ENCODE data around the gene ARID1B. TPM values are rescaled to one million over a fixed set of nuclear protein-coding genes. Genes with fewer than 3 reads are reported as not detected.

Gene ARID1B
- total and polyA plus RNA-seq, 2 of the 4 experiments (the other 2 are of a cell fraction), result 14.5 to 20.1 TPM

DNA sequence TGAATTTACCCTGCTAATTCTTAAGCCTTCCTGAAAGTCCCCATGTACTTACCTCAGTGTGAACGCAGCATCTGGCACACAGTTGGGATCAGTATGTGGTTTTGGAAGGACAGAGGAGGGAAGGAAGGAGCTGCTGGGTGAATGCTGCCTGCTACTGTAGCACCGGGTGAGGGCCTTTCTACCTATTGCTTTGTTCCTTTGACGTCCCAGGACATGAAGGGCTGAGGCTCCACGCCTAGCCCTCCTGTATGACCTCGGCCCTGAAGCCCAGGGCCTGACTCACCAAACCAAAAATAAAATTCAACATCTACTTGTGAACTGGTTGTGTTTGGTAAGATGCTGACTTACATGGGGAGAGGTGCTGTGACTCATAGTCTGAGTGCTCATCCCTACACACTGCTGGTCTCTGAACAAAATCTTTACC, 51.1 kb downstream of the ARID1B start:
- peak overlapping the region; percentile 38 for H2AK9ac ChIP-seq (replicated peaks; ENCODE audit: low read depth, low read length, poor library complexity)
- peak overlapping the region; percentile 33; the same call in 1 of the 2 replicates for H3K23ac ChIP-seq (ENCODE audit: low read depth, low read length)
- intact Hi-C loops (cut with micrococcal nuclease) (no loop called here), in situ Hi-C loops (cut with MboI; ENCODE audit: low sequenced_read_pairs) (no loop called here), dilution Hi-C loops (cut with HindIII; ENCODE audit: low sequenced_read_pairs, unreplicated experiment) (no loop called here)
- H4K91ac ChIP-seq (ENCODE audit: insufficient read depth, low read depth, low read length), result peak overlapping the region; percentile 46; the same call in 1 of the 2 replicates
- peaks cover 6% of the 10 kb centered on the region for H3K36me3 ChIP-seq (ENCODE audit: control insufficient read depth, insufficient read depth, low read length)
- H3K56ac ChIP-seq (ENCODE audit: extremely low read depth, insufficient read depth, low read length), result no peak overlapping the region
- POLR2A ChIA-PET (ENCODE audit: unreplicated experiment), result no interaction called here
- peak overlapping the region; percentile 36; the same call in 1 of the 3 replicates for H2BK15ac ChIP-seq (ENCODE audit: low read depth, low read length)
- CTCF ChIA-PET, result no interaction called here
- TF ChIP-seq MXI1 (IDR thresholded peaks at IDR 0.05; ENCODE audit: borderline replicate concordance, low read depth, low read length) (no peak), FOS (IDR thresholded peaks at IDR 0.05; ENCODE audit: low read depth, low read length) (peak; percentile 93), RAD21 (IDR thresholded peaks at IDR 0.05; ENCODE audit: low read length) (peak; percentile 14; the same call in 1 of the 2 replicates), POLR2A (IDR thresholded peaks at IDR 0.05; ENCODE audit: low read depth, low read length) (no peak), MAZ (IDR thresholded peaks at IDR 0.05; ENCODE audit: borderline replicate concordance, low read depth, low read length) (no peak), MAFK (IDR thresholded peaks at IDR 0.05; ENCODE audit: low read depth, low read length) (peak; percentile 40; the same call in 1 of the 2 replicates), BHLHE40 (IDR thresholded peaks at IDR 0.05; ENCODE audit: low read depth, low read length) (0 out of 2 replicates have a peak, but pooled peaks have one; percentile 10), RCOR1 (IDR thresholded peaks at IDR 0.05; ENCODE audit: insufficient replicate concordance, low read length) (peak; percentile 15), NFE2L2 (IDR thresholded peaks at IDR 0.05; ENCODE audit: low read depth, low read length) (no peak), SMC3 (IDR thresholded peaks at IDR 0.05; ENCODE audit: low read depth, low read length) (no peak), CEBPB (IDR thresholded peaks at IDR 0.05; ENCODE audit: low read depth, low read length) (peak; percentile 67), RFX5 (IDR thresholded peaks at IDR 0.05; ENCODE audit: low read depth, low read length) (no peak), CHD1 (IDR thresholded peaks at IDR 0.05; ENCODE audit: low read depth, low read length) (no peak)
- TF ChIP-seq, protein P1, sequence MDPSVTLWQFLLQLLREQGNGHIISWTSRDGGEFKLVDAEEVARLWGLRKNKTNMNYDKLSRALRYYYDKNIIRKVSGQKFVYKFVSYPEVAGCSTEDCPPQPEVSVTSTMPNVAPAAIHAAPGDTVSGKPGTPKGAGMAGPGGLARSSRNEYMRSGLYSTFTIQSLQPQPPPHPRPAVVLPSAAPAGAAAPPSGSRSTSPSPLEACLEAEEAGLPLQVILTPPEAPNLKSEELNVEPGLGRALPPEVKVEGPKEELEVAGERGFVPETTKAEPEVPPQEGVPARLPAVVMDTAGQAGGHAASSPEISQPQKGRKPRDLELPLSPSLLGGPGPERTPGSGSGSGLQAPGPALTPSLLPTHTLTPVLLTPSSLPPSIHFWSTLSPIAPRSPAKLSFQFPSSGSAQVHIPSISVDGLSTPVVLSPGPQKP (IDR thresholded peaks at IDR 0.05; ENCODE audit: borderline replicate concordance, low read depth, low read length), result no peak
- TF ChIP-seq, protein P2, sequence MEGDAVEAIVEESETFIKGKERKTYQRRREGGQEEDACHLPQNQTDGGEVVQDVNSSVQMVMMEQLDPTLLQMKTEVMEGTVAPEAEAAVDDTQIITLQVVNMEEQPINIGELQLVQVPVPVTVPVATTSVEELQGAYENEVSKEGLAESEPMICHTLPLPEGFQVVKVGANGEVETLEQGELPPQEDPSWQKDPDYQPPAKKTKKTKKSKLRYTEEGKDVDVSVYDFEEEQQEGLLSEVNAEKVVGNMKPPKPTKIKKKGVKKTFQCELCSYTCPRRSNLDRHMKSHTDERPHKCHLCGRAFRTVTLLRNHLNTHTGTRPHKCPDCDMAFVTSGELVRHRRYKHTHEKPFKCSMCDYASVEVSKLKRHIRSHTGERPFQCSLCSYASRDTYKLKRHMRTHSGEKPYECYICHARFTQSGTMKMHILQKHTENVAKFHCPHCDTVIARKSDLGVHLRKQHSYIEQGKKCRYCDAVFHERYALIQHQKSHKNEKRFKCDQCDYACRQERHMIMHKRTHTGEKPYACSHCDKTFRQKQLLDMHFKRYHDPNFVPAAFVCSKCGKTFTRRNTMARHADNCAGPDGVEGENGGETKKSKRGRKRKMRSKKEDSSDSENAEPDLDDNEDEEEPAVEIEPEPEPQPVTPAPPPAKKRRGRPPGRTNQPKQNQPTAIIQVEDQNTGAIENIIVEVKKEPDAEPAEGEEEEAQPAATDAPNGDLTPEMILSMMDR (conservative IDR thresholded peaks at IDR 0.05; ENCODE audit: low read depth, low read length), result no peak
- TF ChIP-seq, protein P3, sequence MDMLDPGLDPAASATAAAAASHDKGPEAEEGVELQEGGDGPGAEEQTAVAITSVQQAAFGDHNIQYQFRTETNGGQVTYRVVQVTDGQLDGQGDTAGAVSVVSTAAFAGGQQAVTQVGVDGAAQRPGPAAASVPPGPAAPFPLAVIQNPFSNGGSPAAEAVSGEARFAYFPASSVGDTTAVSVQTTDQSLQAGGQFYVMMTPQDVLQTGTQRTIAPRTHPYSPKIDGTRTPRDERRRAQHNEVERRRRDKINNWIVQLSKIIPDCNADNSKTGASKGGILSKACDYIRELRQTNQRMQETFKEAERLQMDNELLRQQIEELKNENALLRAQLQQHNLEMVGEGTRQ (IDR thresholded peaks at IDR 0.05; ENCODE audit: low read depth, low read length), result no peak
- H3K27me3 ChIP-seq (ENCODE audit: control insufficient read depth, insufficient read depth, low read length), result no peaks in the 10 kb centered on the region
- no TSS peak for BruUV-seq (replicated peaks)
- H2AK5ac ChIP-seq (ENCODE audit: low read depth, low read length), result peak overlapping the region; percentile 88
- H2BK5ac ChIP-seq (ENCODE audit: low read depth, low read length, poor library complexity, severe bottlenecking), result peak overlapping the region; percentile 48
- H3K4me1 ChIP-seq (ENCODE audit: control insufficient read depth, insufficient read depth, low read length), result peaks cover 13% of the 10 kb centered on the region
- peak overlapping the region; percentile 45 for H2AFZ ChIP-seq (replicated peaks; ENCODE audit: low read length, poor library complexity)
- peak overlapping the region; percentile 7; the same call in 1 of the 2 replicates for H3K4me2 ChIP-seq (ENCODE audit: low read depth, low read length)
- H2BK120ac ChIP-seq (ENCODE audit: low read depth, low read length), result peak overlapping the region; percentile 28
- peak overlapping the region; percentile 10; the same call in 1 of the 2 replicates for H3K18ac ChIP-seq (ENCODE audit: low read depth, low read length)
- H3K4ac ChIP-seq (ENCODE audit: low read depth, low read length), result peak overlapping the region; percentile 69
- H3K27ac ChIP-seq (ENCODE audit: insufficient read depth, low read length), result peak overlapping the region; percentile 24; the same call in 1 of the 2 replicates
- H4K5ac ChIP-seq (ENCODE audit: low read depth, low read length), result no peak overlapping the region
- peaks cover 28 to 75% of the 10 kb centered on the region in 2 experiments for H3K79me1 ChIP-seq (ENCODE audit: low read depth in 1 of 2, low read length in 2 of 2)
- no peaks in the 10 kb centered on the region for H3K9me3 ChIP-seq (ENCODE audit: control insufficient read depth, insufficient read depth, low read length)
- WGBS, 2 experiments (ENCODE audit: extremely low coverage in 2 of 2, insufficient read length in 1 of 2), result no CpG with 5 or more reads among the region's 5 CpGs
- DNase-seq (peak; percentile 91), ATAC-seq (ENCODE audit: low read depth) (peak; percentile 96)
- H2BK20ac ChIP-seq (ENCODE audit: low read depth, low read length), result peak overlapping the region; percentile 53; the same call in 1 of the 2 replicates
- H4K8ac ChIP-seq (ENCODE audit: low read depth in 2 of 2, low read length in 2 of 2), result peak overlapping the region in 1 of 2 experiments; percentile 78; a peak in 1 of 4 replicates
- H3K9ac ChIP-seq (ENCODE audit: low read depth, low read length), result no peak overlapping the region
- peaks cover 24% of the 10 kb centered on the region for H3K9me1 ChIP-seq (ENCODE audit: insufficient read depth, low read length)
- H4K20me1 ChIP-seq (ENCODE audit: insufficient read depth, low read length), result peaks cover 49% of the 10 kb centered on the region
- no peak overlapping the region for H3K4me3 ChIP-seq (ENCODE audit: insufficient read depth, low read depth, low read length)
- peak overlapping the region; percentile 69 for H3K14ac ChIP-seq (replicated peaks; ENCODE audit: low read depth, low read length)

All from IMR-90 (cell line).